Body of pancreas (tissue), 4 donors: ENCODE results near the gene TCF12.

Experiments
- POLR2A ChIP-seq, 3 donors: fragments of 450-650 bp; IDR thresholded peaks; one replicate each; pipeline ENCODE4 v1.6.1; 2016; ENCODE audit warnings: antibody characterized with exemption in 3 of 3, mild to moderate bottlenecking in 2 of 3
- TF ChIP-seq, protein P1 (sequence below), 7 experiments: fragments of 450-650 bp in 4 of 7; fragments of 200-600 bp in 3 of 7; sonication (generic) in 3 of 7; IDR thresholded peaks; one replicate each; pipeline ENCODE4 v1.5.1; 2016 to 2019; ENCODE audit warnings: antibody characterized with exemption in 7 of 7

DNA sequence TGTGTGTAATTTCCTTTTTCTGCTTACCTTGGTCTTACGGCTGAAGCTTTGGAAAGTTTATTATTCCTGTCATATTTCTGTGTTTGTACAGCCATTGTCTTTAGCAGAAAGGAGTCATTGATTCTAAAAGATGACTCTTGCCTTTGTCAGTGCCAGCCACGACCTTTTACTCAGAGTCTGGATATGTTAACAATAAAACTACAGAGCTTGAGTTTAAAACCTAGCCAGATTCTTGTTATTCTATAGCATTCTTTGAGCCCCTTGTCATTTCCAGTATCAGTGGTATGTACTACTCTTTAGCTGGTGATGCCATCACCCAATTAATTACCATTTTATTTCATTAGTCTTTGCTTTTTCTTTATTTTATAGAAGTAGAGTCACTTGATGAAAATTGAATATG lies 142.4 kb downstream of the TCF12 start:
- TF ChIP-seq, protein P1, sequence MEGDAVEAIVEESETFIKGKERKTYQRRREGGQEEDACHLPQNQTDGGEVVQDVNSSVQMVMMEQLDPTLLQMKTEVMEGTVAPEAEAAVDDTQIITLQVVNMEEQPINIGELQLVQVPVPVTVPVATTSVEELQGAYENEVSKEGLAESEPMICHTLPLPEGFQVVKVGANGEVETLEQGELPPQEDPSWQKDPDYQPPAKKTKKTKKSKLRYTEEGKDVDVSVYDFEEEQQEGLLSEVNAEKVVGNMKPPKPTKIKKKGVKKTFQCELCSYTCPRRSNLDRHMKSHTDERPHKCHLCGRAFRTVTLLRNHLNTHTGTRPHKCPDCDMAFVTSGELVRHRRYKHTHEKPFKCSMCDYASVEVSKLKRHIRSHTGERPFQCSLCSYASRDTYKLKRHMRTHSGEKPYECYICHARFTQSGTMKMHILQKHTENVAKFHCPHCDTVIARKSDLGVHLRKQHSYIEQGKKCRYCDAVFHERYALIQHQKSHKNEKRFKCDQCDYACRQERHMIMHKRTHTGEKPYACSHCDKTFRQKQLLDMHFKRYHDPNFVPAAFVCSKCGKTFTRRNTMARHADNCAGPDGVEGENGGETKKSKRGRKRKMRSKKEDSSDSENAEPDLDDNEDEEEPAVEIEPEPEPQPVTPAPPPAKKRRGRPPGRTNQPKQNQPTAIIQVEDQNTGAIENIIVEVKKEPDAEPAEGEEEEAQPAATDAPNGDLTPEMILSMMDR (IDR thresholded peaks at IDR 0.05), result no peak
- no peak for TF ChIP-seq POLR2A (IDR thresholded peaks at IDR 0.05)
